Fibroblast of peridontal ligament (primary cell): ENCODE results near the gene ATXN1.

Source experiments
- DNase-seq: peaks from one replicate; pipeline ENCODE4 v3.0.0-alpha.2; 2010; ENCODE audit errors: extremely low read depth

The ATXN1 gene

GRCh38 chr6:16257999-16258708 is 503.1 kb downstream of the ATXN1 start:
- no peak for DNase-seq

GRCh38 chr6:16256781-16257180 is 504.5 kb downstream of the ATXN1 start:
- DNase-seq: no peak

- no peak for DNase-seq
Measured at GRCh38 chr6:16254535-16254934, 506.7 kb downstream of the ATXN1 start.

GRCh38 chr6:16253399-16254144 is 507.7 kb downstream of the ATXN1 start:
- DNase-seq: no peak

GRCh38 chr6:16252686-16253299 is 508.5 kb downstream of the ATXN1 start:
- no peak for DNase-seq

- no peak for DNase-seq
Measured at GRCh38 chr6:16251706-16252105, 509.6 kb downstream of the ATXN1 start.

- no peak for DNase-seq
Measured at GRCh38 chr6:16249971-16250370, 511.3 kb downstream of the ATXN1 start.
